ENCODE measurements around the gene MDM4.
"Not testable (repeated sequence)": the region's sequence is repeated elsewhere in the genome, so short reads cannot be mapped to it uniquely, and the experiment has no call there.

Gene MDM4

GRCh38 chr1:204476563-204476962 lies 39.6 kb upstream of the MDM4 start:
- no peak overlapping the region for H3K27ac ChIP-seq (ENCODE audit: low read depth, low read length)
- peaks cover 43% of the 10 kb centered on the region for H3K27me3 ChIP-seq (ENCODE audit: insufficient read depth, low read length)
- peaks cover 17% of the 10 kb centered on the region for H3K4me1 ChIP-seq (ENCODE audit: control insufficient read depth, insufficient read depth, low read length, unreplicated experiment)
- H3K79me2 ChIP-seq (ENCODE audit: control insufficient read depth, insufficient read depth, low read length, unreplicated experiment) = no peaks in the 10 kb centered on the region
- H2AFZ ChIP-seq (ENCODE audit: low read length, unreplicated experiment) = no peak overlapping the region
- H3K36me3 ChIP-seq (ENCODE audit: insufficient read depth, low read length) = no peaks in the 10 kb centered on the region
- H3K4me3 ChIP-seq (ENCODE audit: low read depth, low read length) = no peak overlapping the region

- Histone ChIP-seq H2AFZ (ENCODE audit: low read length, unreplicated experiment) (no peak overlapping the region), H3K27ac (ENCODE audit: low read depth, low read length) (no peak overlapping the region), H3K4me3 (ENCODE audit: low read depth, low read length) (no peak overlapping the region), H3K79me2 (ENCODE audit: control insufficient read depth, insufficient read depth, low read length, unreplicated experiment) (no peaks in the 10 kb centered on the region), H3K36me3 (ENCODE audit: insufficient read depth, low read length) (no peaks in the 10 kb centered on the region), H3K4me1 (ENCODE audit: control insufficient read depth, insufficient read depth, low read length, unreplicated experiment) (peaks cover 17% of the 10 kb centered on the region), H3K27me3 (ENCODE audit: insufficient read depth, low read length) (peaks cover 43% of the 10 kb centered on the region)
Measured at GRCh38 chr1:204477036-204477740, 39.0 kb upstream of the MDM4 start.

GRCh38 chr1:204478172-204478899 lies 37.9 kb upstream of the MDM4 start:
- Histone ChIP-seq H3K4me3 (ENCODE audit: low read depth, low read length) (no peak overlapping the region), H3K4me1 (ENCODE audit: control insufficient read depth, insufficient read depth, low read length, unreplicated experiment) (peaks cover 17% of the 10 kb centered on the region), H2AFZ (ENCODE audit: low read length, unreplicated experiment) (no peak overlapping the region), H3K79me2 (ENCODE audit: control insufficient read depth, insufficient read depth, low read length, unreplicated experiment) (no peaks in the 10 kb centered on the region), H3K27ac (ENCODE audit: low read depth, low read length) (no peak overlapping the region), H3K27me3 (ENCODE audit: insufficient read depth, low read length) (peaks cover 40% of the 10 kb centered on the region), H3K36me3 (ENCODE audit: insufficient read depth, low read length) (no peaks in the 10 kb centered on the region)

GRCh38 chr1:204478921-204479320 lies 37.3 kb upstream of the MDM4 start:
- H3K4me1 ChIP-seq (ENCODE audit: control insufficient read depth, insufficient read depth, low read length, unreplicated experiment) = peaks cover 17% of the 10 kb centered on the region
- no peaks in the 10 kb centered on the region for H3K36me3 ChIP-seq (ENCODE audit: insufficient read depth, low read length)
- H3K27ac ChIP-seq (ENCODE audit: low read depth, low read length) = no peak overlapping the region
- H3K79me2 ChIP-seq (ENCODE audit: control insufficient read depth, insufficient read depth, low read length, unreplicated experiment) = no peaks in the 10 kb centered on the region
- no peak overlapping the region for H2AFZ ChIP-seq (ENCODE audit: low read length, unreplicated experiment)
- H3K27me3 ChIP-seq (ENCODE audit: insufficient read depth, low read length) = peaks cover 40% of the 10 kb centered on the region
- no peak overlapping the region for H3K4me3 ChIP-seq (ENCODE audit: low read depth, low read length)

- H3K79me2 ChIP-seq (ENCODE audit: control insufficient read depth, insufficient read depth, low read length, unreplicated experiment) = no peaks in the 10 kb centered on the region
- H2AFZ ChIP-seq (ENCODE audit: low read length, unreplicated experiment) = no peak overlapping the region
- H3K27ac ChIP-seq (ENCODE audit: low read depth, low read length) = no peak overlapping the region
- H3K4me3 ChIP-seq (ENCODE audit: low read depth, low read length) = no peak overlapping the region
- peaks cover 36% of the 10 kb centered on the region for H3K27me3 ChIP-seq (ENCODE audit: insufficient read depth, low read length)
- no peaks in the 10 kb centered on the region for H3K36me3 ChIP-seq (ENCODE audit: insufficient read depth, low read length)
- H3K4me1 ChIP-seq (ENCODE audit: control insufficient read depth, insufficient read depth, low read length, unreplicated experiment) = peaks cover 17% of the 10 kb centered on the region
Measured at GRCh38 chr1:204479387-204480136, 36.6 kb upstream of the MDM4 start.

GRCh38 chr1:204480515-204480914 lies 35.7 kb upstream of the MDM4 start:
- Histone ChIP-seq H3K79me2 (ENCODE audit: control insufficient read depth, insufficient read depth, low read length, unreplicated experiment) (no peaks in the 10 kb centered on the region), H3K27ac (ENCODE audit: low read depth, low read length) (no peak overlapping the region), H3K4me1 (ENCODE audit: control insufficient read depth, insufficient read depth, low read length, unreplicated experiment) (peaks cover 17% of the 10 kb centered on the region)

GRCh38 chr1:204483791-204484190 lies 32.4 kb upstream of the MDM4 start:
- H3K36me3 ChIP-seq (ENCODE audit: insufficient read depth, low read length) = no peaks in the 10 kb centered on the region
- H3K4me3 ChIP-seq (ENCODE audit: low read depth, low read length) = no peak overlapping the region
- H3K79me2 ChIP-seq (ENCODE audit: control insufficient read depth, insufficient read depth, low read length, unreplicated experiment) = no peaks in the 10 kb centered on the region
- H3K4me1 ChIP-seq (ENCODE audit: control insufficient read depth, insufficient read depth, low read length, unreplicated experiment) = peaks cover 5% of the 10 kb centered on the region
- H3K27me3 ChIP-seq (ENCODE audit: insufficient read depth, low read length) = peaks cover 22% of the 10 kb centered on the region
- H2AFZ ChIP-seq (ENCODE audit: low read length, unreplicated experiment) = no peak overlapping the region
- H3K27ac ChIP-seq (ENCODE audit: low read depth, low read length) = no peak overlapping the region

More at GRCh38 chr1:204480515-204480914, 35.7 kb upstream of the MDM4 start:
- Histone ChIP-seq H3K27me3 (ENCODE audit: insufficient read depth, low read length) (peaks cover 26% of the 10 kb centered on the region), H3K36me3 (ENCODE audit: insufficient read depth, low read length) (no peaks in the 10 kb centered on the region), H2AFZ (ENCODE audit: low read length, unreplicated experiment) (no peak overlapping the region), H3K4me3 (ENCODE audit: low read depth, low read length) (no peak overlapping the region)

GRCh38 chr1:204486513-204487255 lies 29.5 kb upstream of the MDM4 start:
- H3K27me3 ChIP-seq (ENCODE audit: insufficient read depth, low read length) = peaks cover 29% of the 10 kb centered on the region
- H3K79me2 ChIP-seq (ENCODE audit: control insufficient read depth, insufficient read depth, low read length, unreplicated experiment); H3K4me1 ChIP-seq (ENCODE audit: control insufficient read depth, insufficient read depth, low read length, unreplicated experiment); H3K4me3 ChIP-seq (ENCODE audit: low read depth, low read length); H3K36me3 ChIP-seq (ENCODE audit: insufficient read depth, low read length); H2AFZ ChIP-seq (ENCODE audit: low read length, unreplicated experiment); H3K27ac ChIP-seq (ENCODE audit: low read depth, low read length): not testable (repeated sequence)

GRCh38 chr1:204487256-204487615 lies 29.0 kb upstream of the MDM4 start:
- Histone ChIP-seq H3K79me2 (ENCODE audit: control insufficient read depth, insufficient read depth, low read length, unreplicated experiment) (no peaks in the 10 kb centered on the region), H3K27ac (ENCODE audit: low read depth, low read length) (no peak overlapping the region), H3K27me3 (ENCODE audit: insufficient read depth, low read length) (peaks cover 35% of the 10 kb centered on the region), H3K36me3 (ENCODE audit: insufficient read depth, low read length) (no peaks in the 10 kb centered on the region), H2AFZ (ENCODE audit: low read length, unreplicated experiment) (no peak overlapping the region), H3K4me1 (ENCODE audit: control insufficient read depth, insufficient read depth, low read length, unreplicated experiment) (no peaks in the 10 kb centered on the region), H3K4me3 (ENCODE audit: low read depth, low read length) (no peak overlapping the region)

GRCh38 chr1:204491655-204492054 lies 24.6 kb upstream of the MDM4 start:
- no peak overlapping the region for H3K4me3 ChIP-seq (ENCODE audit: low read depth, low read length)
- no peak overlapping the region for H3K27ac ChIP-seq (ENCODE audit: low read depth, low read length)
- H3K27me3 ChIP-seq (ENCODE audit: insufficient read depth, low read length) = peaks cover 52% of the 10 kb centered on the region
- H3K4me1 ChIP-seq (ENCODE audit: control insufficient read depth, insufficient read depth, low read length, unreplicated experiment) = peaks cover 3% of the 10 kb centered on the region
- no peaks in the 10 kb centered on the region for H3K36me3 ChIP-seq (ENCODE audit: insufficient read depth, low read length)
- H3K79me2 ChIP-seq (ENCODE audit: control insufficient read depth, insufficient read depth, low read length, unreplicated experiment) = no peaks in the 10 kb centered on the region
- no peak overlapping the region for H2AFZ ChIP-seq (ENCODE audit: low read length, unreplicated experiment)
